Testis (tissue), 2 donors: Measurements from ENCODE around the gene GRHL3.

Experiments used
- POLR2A ChIP-seq: fragments of 450-650 bp; IDR thresholded peaks from one replicate; pipeline ENCODE4 v1.6.1; 2017; ENCODE audit warnings: antibody characterized with exemption, mild to moderate bottlenecking, moderate library complexity
- TF ChIP-seq, protein P1 (sequence below), 3 experiments: fragments of 450-650 bp in 2 of 3; fragments of 200-600 bp in 1 of 3; sonication (generic) in 1 of 3; IDR thresholded peaks; one replicate each; pipeline ENCODE4 v1.5.1; 2016 to 2019; ENCODE audit warnings: antibody characterized with exemption in 3 of 3, mild to moderate bottlenecking in 2 of 3, moderate library complexity in 1 of 3

DNA sequence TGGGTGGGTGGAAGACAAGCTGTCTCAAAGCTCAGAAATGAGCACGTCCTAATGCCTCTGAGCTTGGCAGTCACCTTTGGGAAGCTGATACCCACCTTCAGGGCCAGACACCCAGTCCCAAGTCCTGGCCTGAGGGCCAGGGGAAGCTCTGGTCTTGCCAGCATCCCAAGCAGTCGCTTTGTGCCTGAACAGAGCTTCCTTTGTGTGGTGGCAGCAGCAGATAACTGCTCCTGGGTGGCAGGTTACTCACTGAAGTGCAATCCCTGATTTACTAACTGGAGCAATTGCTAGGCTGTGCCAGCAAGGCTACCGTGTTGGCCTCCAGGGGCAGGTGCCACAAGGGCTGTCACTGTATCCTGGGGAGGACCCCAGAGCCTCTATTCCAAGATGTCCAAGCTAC lies 40.4 kb upstream of the GRHL3 start:
- TF ChIP-seq, protein P1, sequence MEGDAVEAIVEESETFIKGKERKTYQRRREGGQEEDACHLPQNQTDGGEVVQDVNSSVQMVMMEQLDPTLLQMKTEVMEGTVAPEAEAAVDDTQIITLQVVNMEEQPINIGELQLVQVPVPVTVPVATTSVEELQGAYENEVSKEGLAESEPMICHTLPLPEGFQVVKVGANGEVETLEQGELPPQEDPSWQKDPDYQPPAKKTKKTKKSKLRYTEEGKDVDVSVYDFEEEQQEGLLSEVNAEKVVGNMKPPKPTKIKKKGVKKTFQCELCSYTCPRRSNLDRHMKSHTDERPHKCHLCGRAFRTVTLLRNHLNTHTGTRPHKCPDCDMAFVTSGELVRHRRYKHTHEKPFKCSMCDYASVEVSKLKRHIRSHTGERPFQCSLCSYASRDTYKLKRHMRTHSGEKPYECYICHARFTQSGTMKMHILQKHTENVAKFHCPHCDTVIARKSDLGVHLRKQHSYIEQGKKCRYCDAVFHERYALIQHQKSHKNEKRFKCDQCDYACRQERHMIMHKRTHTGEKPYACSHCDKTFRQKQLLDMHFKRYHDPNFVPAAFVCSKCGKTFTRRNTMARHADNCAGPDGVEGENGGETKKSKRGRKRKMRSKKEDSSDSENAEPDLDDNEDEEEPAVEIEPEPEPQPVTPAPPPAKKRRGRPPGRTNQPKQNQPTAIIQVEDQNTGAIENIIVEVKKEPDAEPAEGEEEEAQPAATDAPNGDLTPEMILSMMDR (IDR thresholded peaks at IDR 0.05): no peak
- TF ChIP-seq POLR2A: no peak
